Suppressor macrophage treated with lipopolysaccharide for 1 hour (primary cell): ENCODE data around the gene PYCR2.

ENCODE experiments used
- DNase-seq, 3 donors: peaks; one replicate each; pipeline ENCODE4 v3.0.0-alpha.2; 2020 to 2022

Gene PYCR2

DNA sequence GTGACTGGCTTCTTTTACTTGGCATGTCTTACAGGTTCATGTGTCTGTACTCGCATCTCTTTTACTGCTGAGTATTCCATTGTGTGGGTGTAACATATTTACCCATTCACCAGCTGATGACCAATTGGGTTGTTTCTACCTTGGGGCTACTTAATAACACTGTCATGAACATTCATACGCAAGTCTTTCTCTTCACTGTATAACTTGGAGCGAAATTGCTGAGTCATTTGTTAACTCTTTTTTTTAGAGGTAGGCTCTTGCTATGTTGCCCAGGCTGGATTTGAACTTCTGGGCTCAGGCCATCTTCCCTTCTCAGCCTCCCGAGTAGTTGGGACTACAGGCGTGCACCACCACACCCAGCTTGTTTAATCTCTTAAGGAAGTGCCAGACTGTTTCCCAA is 6.5 kb downstream of the PYCR2 start:
- DNase-seq: no peak

DNA sequence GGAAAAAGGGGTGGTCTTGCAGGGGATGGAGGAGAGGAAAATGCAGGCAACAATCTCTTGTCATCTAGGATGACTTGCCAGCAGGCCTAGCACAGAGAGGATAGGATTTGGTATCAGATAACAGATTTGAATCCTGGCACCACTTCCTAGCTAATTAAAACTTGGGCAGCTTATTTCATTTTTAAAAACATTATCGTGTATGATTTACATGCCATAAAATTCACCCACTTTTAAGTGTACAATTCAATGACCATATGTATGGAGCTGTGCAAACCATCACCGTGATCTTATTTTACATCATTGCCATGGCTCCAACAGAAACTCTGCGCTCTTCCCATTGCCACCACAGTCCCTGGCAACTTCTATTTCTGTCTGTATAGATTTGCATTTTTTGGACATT is 6.9 kb downstream of the PYCR2 start:
- DNase-seq: no peak

- DNase-seq: no peak
Observed at GRCh38 chr1:225915538-225915991, 8.5 kb downstream of the PYCR2 start.

DNA sequence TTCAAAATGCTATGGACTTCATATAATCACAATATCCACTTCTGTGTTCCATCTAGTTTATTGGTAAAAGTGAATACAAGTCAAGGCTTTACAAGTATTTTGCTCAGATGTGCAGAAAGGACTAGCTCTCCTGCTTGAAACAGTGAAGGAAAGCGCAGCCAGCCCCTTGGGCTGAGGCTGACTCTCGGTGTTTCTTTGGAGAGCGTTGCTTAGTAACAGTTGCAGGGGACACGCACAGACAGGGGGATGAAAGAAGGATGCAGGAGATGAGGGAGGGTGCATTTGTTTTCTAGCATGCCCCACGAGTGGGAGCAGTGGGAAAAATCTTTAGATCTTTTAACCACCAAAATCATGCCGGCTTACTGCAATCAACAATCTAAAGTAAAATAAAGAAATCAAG is 9.1 kb downstream of the PYCR2 start:
- no peak for DNase-seq

GRCh38 chr1:225914391-225914790 is 9.7 kb downstream of the PYCR2 start:
- no peak for DNase-seq

DNA sequence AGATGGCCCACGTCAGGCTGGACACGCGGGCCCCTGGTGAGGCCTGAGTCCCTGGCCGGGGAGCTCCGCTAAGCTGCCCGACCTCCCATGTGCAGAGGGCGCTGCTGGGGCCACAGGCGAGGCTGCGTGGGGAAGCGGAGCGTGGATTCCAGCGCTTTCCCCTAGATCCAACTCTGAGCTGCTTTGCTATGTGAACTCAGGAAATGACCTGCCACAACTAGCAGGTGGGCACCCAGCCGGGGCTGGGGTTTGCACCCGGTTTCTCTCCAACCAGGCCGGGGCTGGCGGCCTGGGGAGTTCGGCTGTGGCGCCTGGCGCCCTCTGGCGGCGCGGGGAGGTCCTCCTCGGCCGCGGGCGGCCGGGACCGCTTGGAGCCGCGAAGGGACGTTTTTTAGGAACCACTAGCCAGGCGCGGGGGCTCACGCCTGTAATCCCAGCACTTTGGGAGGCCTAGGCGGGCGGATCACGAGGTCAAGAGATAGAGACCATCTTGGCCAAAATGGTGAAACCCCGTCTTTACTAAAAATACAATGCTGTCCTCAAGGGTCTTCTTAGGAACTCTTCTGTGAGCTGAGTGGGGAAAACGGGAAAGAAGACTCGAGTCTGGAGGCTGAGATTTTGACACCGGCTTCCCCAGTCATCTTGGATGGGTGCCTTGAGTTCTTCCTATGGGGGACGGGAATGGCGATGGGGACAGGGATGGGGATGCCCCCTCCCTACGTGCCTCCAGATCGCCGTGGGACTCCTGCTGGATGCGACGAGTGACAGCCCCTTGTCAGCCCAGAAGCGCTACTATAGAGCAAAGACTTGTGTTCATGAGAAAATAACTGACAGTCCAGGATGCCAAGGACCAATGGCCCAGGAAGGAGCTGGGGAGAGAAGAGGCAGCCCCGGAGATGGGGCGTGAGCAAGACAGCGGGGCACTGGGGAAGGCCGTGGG is 12.6 kb downstream of the PYCR2 start:
- DNase-seq: peak; percentile 56 to 87 (median 70)

GRCh38 chr1:225909477-225909876 is 14.6 kb downstream of the PYCR2 start:
- DNase-seq: no peak

DNA sequence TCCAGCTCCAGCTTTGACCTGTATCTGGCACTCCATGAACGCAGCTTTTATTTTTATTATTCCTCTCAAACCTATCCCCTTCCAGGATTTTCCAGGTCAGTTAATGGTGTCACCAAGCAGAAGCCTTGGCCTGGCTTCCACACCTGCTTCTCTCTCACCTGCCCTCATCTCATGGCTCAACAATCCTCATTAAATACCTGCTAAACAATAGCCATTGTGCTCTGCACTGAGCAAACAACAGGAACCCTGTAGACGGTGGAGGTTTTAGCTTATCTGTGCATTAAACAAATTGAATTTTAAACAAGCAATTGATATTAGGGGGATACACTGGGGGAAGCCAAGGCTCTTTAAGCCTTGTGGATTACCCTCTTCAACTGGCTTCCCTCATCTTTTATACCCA is 15.3 kb downstream of the PYCR2 start:
- DNase-seq: no peak

DNA sequence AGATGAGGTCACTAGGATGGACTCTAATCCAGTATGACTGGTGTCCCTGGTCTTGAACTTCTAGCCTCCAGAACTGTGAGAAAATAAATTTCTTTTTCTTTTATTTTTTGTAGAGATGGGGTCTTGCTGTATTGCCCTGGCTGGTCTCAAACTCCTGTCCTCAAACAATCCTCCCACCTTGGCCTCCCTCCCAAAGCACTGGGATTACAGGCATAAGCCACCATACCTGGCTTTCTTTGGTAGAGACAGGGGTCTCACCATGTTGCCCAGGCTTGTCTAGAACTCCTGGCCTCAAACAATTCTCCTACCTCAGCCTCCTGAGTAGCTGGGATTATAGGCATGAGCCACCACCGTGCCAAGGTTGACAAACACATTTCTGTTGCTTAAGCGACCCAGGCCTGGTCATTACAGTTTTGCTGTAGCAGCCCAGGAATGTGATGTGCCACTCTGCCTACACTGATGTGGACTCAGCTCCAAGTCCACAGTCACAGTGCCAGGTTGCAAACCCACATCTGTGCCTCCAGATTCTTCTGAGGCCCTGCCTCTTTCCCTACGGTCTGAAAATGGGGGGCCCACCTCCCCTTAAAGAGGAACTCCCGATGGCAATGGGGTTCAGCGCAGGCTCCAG is 15.9 kb downstream of the PYCR2 start:
- no peak for DNase-seq

DNA sequence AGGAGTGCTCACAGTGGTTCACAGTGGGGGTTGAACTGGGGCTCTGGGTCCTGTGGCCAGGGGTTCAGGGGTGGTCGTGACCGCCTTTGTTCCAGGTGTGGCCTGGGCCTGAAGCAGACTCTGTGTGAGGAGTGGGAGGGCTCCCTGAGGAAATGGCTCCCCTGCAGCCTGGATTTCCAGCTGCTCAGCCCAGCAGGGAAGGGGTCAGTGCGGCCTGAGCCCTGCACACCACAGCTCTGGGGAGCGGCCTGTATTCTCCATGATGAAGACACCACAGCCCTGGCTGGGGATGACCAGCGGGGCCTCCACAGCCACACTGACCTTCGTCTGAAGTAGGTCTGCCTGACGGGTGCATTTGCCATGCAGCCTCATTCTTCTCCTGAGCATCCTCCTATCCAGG is 16.7 kb downstream of the PYCR2 start:
- no peak for DNase-seq

DNA sequence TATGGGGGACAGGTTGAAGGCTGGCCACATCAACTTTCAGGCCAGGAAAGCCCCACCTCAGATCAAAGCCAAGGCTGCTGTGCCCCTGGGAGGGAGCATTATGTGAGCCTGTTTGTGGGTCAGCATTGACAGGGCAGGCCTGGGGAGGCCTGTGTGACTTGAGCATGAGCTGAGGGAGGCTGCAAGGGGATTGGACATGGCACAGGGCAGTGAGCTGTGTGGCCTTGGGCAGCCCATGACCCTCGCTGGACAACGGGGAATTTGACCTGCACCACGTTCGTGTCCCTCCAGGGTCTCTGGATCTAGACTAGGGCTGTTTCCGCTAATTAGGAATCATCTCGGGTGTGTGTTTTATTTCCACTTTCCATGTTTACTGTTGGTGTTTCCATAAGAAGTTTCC is 17.6 kb downstream of the PYCR2 start:
- no peak for DNase-seq

- DNase-seq: no peak
Observed at GRCh38 chr1:225903623-225904022, 20.4 kb downstream of the PYCR2 start.

- DNase-seq: no peak
Observed at GRCh38 chr1:225899044-225899925, 24.8 kb downstream of the PYCR2 start.

GRCh38 chr1:225897595-225898514 is 26.2 kb downstream of the PYCR2 start:
- no peak for DNase-seq

GRCh38 chr1:225896937-225897549 is 27.0 kb downstream of the PYCR2 start:
- no peak for DNase-seq

- no peak for DNase-seq
Observed at GRCh38 chr1:225896494-225896893, 27.6 kb downstream of the PYCR2 start.

DNA sequence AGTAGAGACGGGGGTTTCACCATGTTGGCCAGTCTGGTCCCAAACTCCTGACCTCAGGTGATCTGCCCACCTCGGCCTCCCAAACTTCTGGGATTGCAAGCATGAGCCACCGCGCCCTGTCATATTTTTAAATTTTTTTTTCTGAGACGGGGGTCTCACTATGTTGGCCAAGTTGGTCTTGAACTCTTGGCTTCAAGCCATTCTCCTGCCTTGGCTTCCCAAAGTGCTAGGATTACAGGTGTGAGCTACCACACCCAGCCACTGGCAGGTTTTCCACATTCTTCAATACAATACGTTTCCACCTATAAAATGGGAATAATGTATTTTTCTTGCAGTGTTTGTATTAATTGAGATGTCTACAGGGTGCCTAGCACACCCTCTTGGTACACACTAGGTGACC is 31.7 kb downstream of the PYCR2 start:
- DNase-seq: no peak

DNA sequence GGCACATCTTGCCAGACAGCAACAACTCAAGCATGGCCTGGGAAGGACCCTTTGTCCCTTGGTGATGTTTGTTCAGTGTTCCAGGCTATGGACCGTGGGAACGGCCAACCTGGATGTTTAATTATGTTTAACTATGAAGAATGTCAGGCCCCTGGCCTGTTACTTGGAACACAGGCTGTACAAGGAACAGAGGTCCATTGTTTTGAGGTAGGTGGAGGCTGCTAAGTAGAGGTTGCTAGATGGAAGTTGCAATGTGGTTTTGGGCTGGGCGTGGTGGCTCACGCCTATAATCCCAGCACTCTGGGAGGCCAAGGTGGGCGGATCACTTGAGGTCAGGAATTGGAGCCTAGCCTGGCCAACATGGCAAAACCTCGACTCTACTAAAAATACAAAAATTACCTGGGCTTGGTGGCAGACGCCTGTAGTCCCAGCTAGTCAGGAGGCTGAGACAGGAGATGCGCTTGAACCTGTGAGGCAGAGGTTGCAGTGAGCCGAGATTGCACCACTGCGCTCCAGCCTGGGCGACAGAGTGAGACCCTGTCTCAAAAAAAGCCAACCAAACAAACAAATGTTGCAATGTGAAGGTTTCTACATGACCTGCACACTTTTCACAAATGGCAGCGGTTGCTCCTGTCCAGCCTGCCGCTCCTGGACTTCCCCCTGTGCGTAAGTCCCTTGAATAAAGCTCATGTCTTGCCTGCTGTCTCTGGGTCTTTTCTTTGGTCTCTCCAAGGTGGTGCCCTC is 32.6 kb downstream of the PYCR2 start:
- no peak for DNase-seq

DNA sequence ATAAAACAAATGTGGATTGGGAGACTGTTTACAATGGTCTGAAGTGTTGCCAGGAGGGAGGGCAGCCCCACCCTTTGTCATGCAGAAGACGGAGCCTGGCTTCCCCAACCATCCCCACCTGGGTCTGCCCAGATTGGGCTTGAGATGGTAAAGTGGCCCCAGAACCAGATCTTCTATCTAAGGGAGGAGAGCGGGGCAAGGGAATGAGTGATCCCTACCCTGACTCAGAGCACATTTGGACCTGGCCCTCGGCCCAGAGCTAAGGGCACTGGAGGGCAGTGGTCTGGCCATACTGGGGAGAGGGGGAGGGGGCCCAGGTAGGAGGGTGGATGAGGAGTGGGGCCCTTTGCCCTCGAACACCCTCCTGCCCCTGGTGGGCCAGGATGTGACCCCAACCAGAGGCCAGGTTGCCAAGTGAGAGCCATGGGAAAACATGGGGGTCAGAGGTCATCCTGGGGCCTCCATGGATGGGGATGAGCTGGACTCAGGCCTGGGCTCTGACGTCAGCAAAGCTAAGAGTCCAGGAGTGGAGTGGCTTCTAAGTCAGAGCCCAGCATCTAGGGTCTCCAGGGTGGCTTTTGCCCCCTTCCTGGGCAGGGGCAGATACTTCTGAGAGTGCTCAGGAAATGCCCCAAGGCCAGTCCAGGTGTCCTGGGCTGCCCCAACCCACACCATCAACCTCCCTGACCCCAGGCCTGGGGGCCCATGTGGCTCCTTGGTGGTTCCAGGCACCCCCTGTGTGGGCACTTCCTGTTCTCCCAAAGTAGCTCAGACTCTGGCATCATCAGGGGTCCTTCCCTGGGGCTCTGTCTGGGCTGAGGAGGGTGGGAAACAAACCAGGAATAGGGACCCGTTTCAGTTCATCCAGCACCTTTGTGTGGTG is 33.5 kb downstream of the PYCR2 start:
- DNase-seq: no peak

DNA sequence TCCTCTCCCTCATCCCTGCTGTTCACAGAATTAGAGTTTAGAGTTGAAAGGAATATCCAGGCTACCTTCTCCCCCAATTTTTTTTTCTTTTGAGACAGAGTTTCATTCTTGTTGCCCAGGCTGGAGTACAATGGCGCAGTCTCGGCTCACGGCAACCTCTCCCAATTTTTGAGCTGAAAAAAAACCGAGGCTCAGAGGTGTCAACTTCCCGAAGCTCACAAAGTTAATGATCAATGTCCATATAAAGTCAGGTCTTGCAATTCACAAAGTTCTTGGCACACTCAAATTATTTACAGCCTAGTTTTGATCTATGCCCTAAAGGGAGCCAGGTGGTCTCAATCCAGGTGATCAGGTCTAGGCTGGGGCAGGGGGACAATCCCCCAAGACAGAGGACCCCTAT is 34.3 kb downstream of the PYCR2 start:
- DNase-seq: no peak
